ENCODE results near the gene RNPEPL1.

RNPEPL1 gene

DNA sequence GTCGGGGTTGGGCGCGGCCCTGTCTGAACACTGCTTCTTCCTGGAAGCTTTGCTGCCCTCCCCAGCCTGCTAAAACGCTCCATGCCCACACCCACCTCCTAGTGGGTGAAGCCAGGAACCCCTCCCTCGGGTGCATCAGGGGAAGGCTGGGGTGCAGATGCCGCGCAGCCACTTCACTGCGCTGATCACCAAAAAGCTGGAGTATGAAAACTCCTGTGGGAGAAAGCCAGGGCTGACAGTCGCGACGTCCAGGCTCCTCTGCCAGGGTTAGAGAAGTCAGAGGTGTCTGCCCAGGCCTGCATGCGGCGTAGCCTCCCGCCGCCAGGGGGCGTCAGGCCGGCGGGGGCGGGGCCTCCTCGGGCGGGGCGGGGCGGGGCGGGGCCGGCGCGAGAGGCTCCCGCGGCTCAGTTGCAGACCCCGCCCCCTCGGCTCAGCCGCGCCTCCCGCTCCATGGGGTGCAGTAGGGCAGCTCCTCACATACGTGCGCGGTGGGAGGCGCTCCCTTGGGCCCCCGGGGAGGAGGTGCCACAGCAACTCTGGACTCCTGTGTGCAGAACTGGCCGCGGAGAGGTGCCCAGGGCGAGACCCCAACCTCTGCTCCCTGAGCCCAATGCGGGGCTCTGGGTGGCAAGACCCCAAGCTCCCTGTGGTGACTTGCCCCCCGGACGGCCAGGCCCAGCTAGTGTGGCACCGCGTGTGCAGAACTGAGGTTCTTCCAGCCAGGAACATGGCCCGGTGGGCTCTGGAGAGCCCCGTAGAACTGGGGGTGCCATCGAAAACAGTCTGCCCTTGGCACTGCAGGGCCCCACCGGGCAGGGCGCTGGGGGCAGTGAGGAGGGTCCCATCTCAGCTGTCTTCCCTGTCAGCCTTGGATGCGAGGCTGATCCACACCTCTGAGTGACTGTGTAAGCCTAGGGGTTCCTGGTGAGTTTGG lies 1.8 kb upstream of the RNPEPL1 start:
- H3K4me3 ChIP-seq (replicated peaks; ENCODE audit: low read depth, low read length) = peak overlapping the region; percentile 36
- TF ChIP-seq, protein P1, sequence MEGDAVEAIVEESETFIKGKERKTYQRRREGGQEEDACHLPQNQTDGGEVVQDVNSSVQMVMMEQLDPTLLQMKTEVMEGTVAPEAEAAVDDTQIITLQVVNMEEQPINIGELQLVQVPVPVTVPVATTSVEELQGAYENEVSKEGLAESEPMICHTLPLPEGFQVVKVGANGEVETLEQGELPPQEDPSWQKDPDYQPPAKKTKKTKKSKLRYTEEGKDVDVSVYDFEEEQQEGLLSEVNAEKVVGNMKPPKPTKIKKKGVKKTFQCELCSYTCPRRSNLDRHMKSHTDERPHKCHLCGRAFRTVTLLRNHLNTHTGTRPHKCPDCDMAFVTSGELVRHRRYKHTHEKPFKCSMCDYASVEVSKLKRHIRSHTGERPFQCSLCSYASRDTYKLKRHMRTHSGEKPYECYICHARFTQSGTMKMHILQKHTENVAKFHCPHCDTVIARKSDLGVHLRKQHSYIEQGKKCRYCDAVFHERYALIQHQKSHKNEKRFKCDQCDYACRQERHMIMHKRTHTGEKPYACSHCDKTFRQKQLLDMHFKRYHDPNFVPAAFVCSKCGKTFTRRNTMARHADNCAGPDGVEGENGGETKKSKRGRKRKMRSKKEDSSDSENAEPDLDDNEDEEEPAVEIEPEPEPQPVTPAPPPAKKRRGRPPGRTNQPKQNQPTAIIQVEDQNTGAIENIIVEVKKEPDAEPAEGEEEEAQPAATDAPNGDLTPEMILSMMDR (IDR thresholded peaks at IDR 0.05; ENCODE audit: low read length, missing control alignments) = peak; percentile 57
- DNase-seq (ENCODE audit: low read depth) = peak; percentile 84

DNA sequence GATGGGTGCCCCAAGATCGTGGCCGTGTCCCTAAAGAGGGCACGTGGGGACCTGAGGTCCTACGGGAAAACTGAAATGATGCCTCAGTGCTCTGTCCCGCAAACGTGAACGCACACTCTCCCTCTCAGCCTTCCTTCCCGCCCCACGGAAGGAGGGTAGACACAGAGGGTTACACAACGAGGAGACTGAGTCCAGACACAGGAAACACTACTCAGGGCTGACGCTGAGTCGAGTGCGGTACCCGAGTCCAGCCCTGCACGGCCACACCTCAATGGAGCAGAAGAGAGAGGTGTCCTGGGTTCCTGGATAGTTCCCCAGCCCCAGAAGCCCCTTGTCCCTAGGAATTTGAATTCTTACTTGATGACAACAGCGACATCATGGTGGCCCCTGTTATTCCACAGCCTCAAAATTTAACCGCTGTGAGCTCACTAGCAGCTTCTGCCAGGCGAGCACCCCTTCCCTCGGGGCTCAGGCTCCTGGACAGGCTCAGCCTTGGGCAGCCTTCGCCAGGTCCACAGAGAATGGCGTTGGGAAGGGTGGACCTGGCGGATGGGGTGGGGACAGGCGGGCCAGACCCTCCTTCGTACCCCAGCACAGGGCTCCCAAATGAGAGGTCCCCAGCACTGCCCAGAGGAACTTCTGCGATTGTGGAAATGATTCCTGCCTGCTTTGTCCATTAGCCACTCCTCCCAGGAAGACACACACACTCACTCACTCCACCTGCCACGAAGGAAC lies 980 bp upstream of the RNPEPL1 start:
- TF ChIP-seq, protein P1 (IDR thresholded peaks at IDR 0.05; ENCODE audit: low read length, missing control alignments) = no peak
- no peak for DNase-seq (ENCODE audit: low read depth)
- peak overlapping the region; percentile 62 for H3K4me3 ChIP-seq (replicated peaks; ENCODE audit: low read depth, low read length)

DNA sequence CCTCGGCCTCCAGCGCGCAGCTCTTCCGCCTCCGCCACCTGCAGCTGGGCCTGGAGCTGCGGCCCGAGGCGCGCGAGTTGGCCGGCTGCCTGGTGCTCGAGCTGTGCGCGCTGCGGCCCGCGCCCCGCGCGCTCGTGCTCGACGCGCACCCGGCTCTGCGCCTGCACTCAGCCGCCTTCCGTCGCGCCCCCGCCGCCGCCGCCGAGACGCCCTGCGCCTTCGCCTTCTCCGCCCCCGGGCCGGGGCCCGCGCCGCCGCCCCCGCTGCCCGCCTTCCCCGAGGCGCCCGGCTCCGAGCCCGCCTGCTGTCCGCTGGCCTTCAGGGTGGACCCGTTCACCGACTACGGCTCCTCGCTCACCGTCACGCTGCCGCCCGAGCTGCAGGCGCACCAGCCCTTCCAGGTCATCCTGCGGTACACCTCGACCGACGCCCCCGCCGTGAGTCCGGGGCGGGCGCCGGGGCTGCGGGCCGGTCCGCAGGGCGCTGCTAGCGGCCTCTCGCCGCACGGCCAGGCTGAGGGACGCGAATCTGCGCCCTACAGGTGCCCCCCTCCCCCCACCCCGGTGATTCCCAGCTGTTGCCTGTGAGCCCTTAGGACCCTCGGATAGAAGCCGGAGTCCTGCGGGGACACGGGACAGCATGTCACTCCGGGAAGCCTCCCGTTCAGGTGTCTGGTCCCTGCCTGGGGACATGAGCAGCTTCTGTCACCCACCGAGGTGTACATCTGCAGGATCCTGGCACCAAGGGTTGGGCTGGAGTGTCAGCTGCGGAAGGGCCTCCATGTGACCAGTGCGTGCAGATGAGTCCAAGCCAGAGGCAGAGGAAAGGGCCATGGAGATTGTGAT lies 616 bp downstream of the RNPEPL1 start:
- peak; percentile 63 for DNase-seq (ENCODE audit: low read depth)
- H3K4me3 ChIP-seq (replicated peaks; ENCODE audit: low read depth, low read length) = peak overlapping the region; percentile 62
- TF ChIP-seq, protein P1 (IDR thresholded peaks at IDR 0.05; ENCODE audit: low read length, missing control alignments) = no peak

DNA sequence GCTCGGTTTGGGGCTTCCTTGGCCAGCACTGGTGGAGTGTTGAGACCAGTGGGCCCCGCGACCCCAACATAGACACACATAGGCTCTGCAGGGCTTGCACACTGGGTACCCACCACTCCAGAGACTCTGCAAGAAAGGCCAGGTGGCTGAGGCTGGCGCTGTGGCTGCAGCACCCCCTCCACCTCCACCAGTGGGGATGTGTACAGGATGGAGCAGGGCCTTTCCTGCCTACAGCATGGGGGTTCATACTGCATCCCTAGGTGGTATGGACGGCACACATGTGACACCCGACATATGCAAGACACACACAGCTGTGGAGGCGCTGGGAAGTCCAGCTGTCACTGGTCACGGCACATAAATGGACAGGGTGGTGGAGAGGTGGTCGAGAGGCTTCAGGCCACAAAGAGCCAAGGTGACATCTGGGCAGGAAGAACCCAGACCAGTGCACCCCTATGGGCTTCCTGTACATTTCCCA lies 1.3 kb downstream of the RNPEPL1 start:
- peak overlapping the region; percentile 62 for H3K4me3 ChIP-seq (replicated peaks; ENCODE audit: low read depth, low read length)
- DNase-seq (ENCODE audit: low read depth) = no peak
- TF ChIP-seq, protein P1 (IDR thresholded peaks at IDR 0.05; ENCODE audit: low read length, missing control alignments) = no peak

DNA sequence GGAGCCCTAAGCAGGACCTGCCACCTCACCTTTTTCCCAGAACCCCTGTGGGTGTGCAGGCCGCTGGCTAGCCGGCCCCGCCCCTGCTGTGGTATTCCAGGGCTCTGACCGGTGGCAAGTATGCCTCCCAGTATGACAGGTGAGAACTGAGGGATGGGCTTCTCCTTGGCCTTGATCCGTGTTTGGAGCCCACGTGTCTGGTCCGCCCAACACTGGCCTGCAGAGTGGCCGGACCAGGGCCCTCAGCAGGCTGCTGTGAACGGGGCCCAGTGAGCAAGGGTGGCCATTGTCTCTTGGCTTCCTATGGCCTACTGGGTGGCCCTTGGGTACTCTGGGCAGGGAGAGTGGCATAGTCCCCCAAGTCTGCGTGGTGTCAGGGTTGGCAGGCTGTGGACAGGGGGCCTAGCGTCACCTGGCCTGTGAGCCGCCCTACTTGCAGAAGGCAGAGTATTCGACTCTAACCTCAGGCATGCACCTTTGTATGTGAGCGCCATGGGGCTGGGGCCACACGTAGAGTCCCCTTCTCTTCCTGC lies 1.8 kb downstream of the RNPEPL1 start:
- TF ChIP-seq, protein P1 (IDR thresholded peaks at IDR 0.05; ENCODE audit: low read length, missing control alignments) = no peak
- no peak for DNase-seq (ENCODE audit: low read depth)
- no peak overlapping the region for H3K4me3 ChIP-seq (replicated peaks; ENCODE audit: low read depth, low read length)
